PC-3 (cell line): ENCODE measurements around the gene CEACAM6. TPM values are rescaled to one million over a fixed set of nuclear protein-coding genes. Genes with fewer than 3 reads are reported as not detected.

ENCODE experiments used
- ATAC-seq: fragments of 200-7000 bp; cut with Tn5 transposase; 2 replicates; pipeline ENCODE4 v1.9.1; 2020; ENCODE audit warnings: mild to moderate bottlenecking, moderate library complexity
- BruUV-seq: library from RNA; stranded (reverse); fragments of 400-500 nt; replicated peaks from 2 replicates; lab custom pipeline; 2021; lab: Mats Ljungman, UMichigan
- CTCF ChIA-PET: fragments of 300-600 bp; sonication (Branson Sonifier 250); formaldehyde crosslinking; loops from one replicate; lab custom pipeline; 2022; ENCODE audit warnings: antibody characterized with exemption; lab: Charles Lee
- POLR2A ChIA-PET: fragments of 300-600 bp; sonication (Branson Sonifier 250); formaldehyde crosslinking; loops from one replicate; lab custom pipeline; 2022; ENCODE audit warnings: antibody characterized with exemption; ENCODE audit not compliant: unreplicated experiment; lab: Charles Lee
- DNase-seq: peaks from one replicate; pipeline ENCODE4 v3.0.0-alpha.2; 2015
- H2AFZ ChIP-seq: fragments of 300-600 bp; sonication (generic); 2 replicates; pipeline ENCODE4 v1.6.0; 2016; ENCODE audit warnings: antibody characterized with exemption, low read length
- H3F3A ChIP-seq: fragments of 300-600 bp; sonication (generic); one replicate; pipeline ENCODE4 v1.6.0; 2017; ENCODE audit warnings: antibody characterized with exemption, low read length, control low read depth, mild to moderate bottlenecking; ENCODE audit not compliant: unreplicated experiment
- H3K27ac ChIP-seq: fragments of 300-600 bp; sonication (generic); 2 replicates; pipeline ENCODE4 v1.5.1; 2016; ENCODE audit warnings: mild to moderate bottlenecking, low read length
- H3K27me3 ChIP-seq: fragments of 300-600 bp; sonication (generic); 2 replicates; pipeline ENCODE4 v1.6.1; 2016; ENCODE audit warnings: low read length, mixed read lengths
- H3K36me3 ChIP-seq: fragments of 300-600 bp; sonication (generic); 2 replicates; pipeline ENCODE4 v1.6.1; 2016; ENCODE audit warnings: low read depth, mixed run types, low read length, mixed read lengths
- H3K4me1 ChIP-seq: fragments of 300-600 bp; sonication (generic); 2 replicates; pipeline ENCODE4 v1.5.1; 2016; ENCODE audit warnings: low read length; ENCODE audit not compliant: insufficient read depth
- H3K4me2 ChIP-seq: fragments of 300-600 bp; sonication (generic); 2 replicates; pipeline ENCODE4 v1.6.0; 2016; ENCODE audit warnings: low read length
- H3K4me3 ChIP-seq: fragments of 300-600 bp; sonication (generic); 2 replicates; pipeline ENCODE4 v1.5.1; 2016; ENCODE audit warnings: mild to moderate bottlenecking, low read length, mixed read lengths
- H3K79me2 ChIP-seq: fragments of 300-600 bp; sonication (generic); 2 replicates; pipeline ENCODE4 v1.6.1; 2017; ENCODE audit warnings: low read length, mixed read lengths
- H3K9ac ChIP-seq: fragments of 300-600 bp; sonication (generic); 2 replicates; pipeline ENCODE4 v1.6.0; 2016; ENCODE audit warnings: mild to moderate bottlenecking, low read length
- H3K9me2 ChIP-seq: fragments of 300-600 bp; sonication (generic); replicated peaks from 2 replicates; pipeline ENCODE4 v1.6.1; 2016; ENCODE audit warnings: mixed run types, low read length, mixed read lengths
- H3K9me3 ChIP-seq: fragments of 300-600 bp; sonication (generic); 2 replicates; pipeline ENCODE4 v1.6.1; 2016; ENCODE audit warnings: low read length, mixed read lengths
- H4K20me1 ChIP-seq: fragments of 300-600 bp; sonication (generic); 2 replicates; pipeline ENCODE4 v1.6.1; 2016; ENCODE audit warnings: low read length, mixed read lengths
- CTCF ChIP-seq: fragments of 300-600 bp; sonication (generic); conservative IDR thresholded peaks from 2 replicates; pipeline ENCODE4 v1.5.1; 2017; ENCODE audit warnings: antibody characterized with exemption, low read depth, mild to moderate bottlenecking, low read length
- EZH2 ChIP-seq: fragments of 300-600 bp; sonication (generic); IDR thresholded peaks from one replicate; pipeline ENCODE4 v1.6.1; 2017; ENCODE audit warnings: antibody characterized with exemption, mild to moderate bottlenecking, low read length; ENCODE audit not compliant: unreplicated experiment
- EZH2phosphoT487 ChIP-seq: fragments of 300-600 bp; sonication (generic); IDR thresholded peaks from 2 replicates; pipeline ENCODE4 v1.6.1; 2018; ENCODE audit warnings: mild to moderate bottlenecking, antibody characterized with exemption, low read length, borderline replicate concordance
- intact Hi-C: fragments of 100-400 bp; cut with micrococcal nuclease; formaldehyde crosslinking; loops from 2 replicates; pipeline ENCODE4 v1.9.0; 2023
- total RNA-seq: library from RNA; depleted of rRNA; stranded (reverse); fragments of >200 nt; gene quantifications from 2 replicates; pipeline ENCODE4 v1.2.3, GENCODE V29; 2014

CEACAM6 gene
- total RNA-seq, 1 experiment from 2014 or later, result 7.1 TPM

GRCh38 chr19:41753159-41753558, 2.2 kb upstream of the CEACAM6 start:
- no peaks in the 10 kb centered on the region for H3K36me3 ChIP-seq
- H2AFZ ChIP-seq, result no peak overlapping the region; the same call in 1 of the 2 replicates
- H3K79me2 ChIP-seq, result no peaks in the 10 kb centered on the region
- H3K9me2 ChIP-seq, result no peaks in the 10 kb centered on the region
- no peak overlapping the region for H3K4me2 ChIP-seq
- no peaks in the 10 kb centered on the region for H4K20me1 ChIP-seq
- peak overlapping the region; percentile 63 for H3K27ac ChIP-seq
- intact Hi-C loops, result loop anchor here (1.0 to 2.0 kb wide), 2 partner anchors 32 to 68 kb away; no protein-coding TSS in a partner anchor
- ATAC-seq, result peak; percentile 57; the same call in 1 of the 2 replicates
- H3K9ac ChIP-seq, result peak overlapping the region; percentile 27
- H3F3A ChIP-seq, result no peaks in the 10 kb centered on the region
- H3K4me3 ChIP-seq, result no peak overlapping the region
- TF ChIP-seq CTCF, result peak; percentile 84
- TF ChIP-seq EZH2, result no peak
- TF ChIP-seq EZH2phosphoT487, result no peak
- peaks cover 35% of the 10 kb centered on the region for H3K4me1 ChIP-seq
- BruUV-seq, result no TSS peak
- ChIA-PET POLR2A (no interaction called here), CTCF (interaction anchor here (0.6 to 1.7 kb wide), 11 partner anchors 17 to 947 kb away, joined by 3 to 26 read pairs (median 4); no protein-coding TSS in a partner anchor)
- no peaks in the 10 kb centered on the region for H3K9me3 ChIP-seq
- DNase-seq, result peak; percentile 69
- no peaks in the 10 kb centered on the region for H3K27me3 ChIP-seq

GRCh38 chr19:41753936-41754529, 1.3 kb upstream of the CEACAM6 start:
- DNase-seq (peak; percentile 69), ATAC-seq (peak; percentile 61)
- POLR2A ChIA-PET, result no interaction called here
- Histone ChIP-seq H3K9ac (peak overlapping the region; percentile 27), H3K4me1 (peaks cover 38% of the 10 kb centered on the region), H3K9me2 (no peaks in the 10 kb centered on the region), H2AFZ (no peak overlapping the region; the same call in 1 of the 2 replicates), H3K79me2 (no peaks in the 10 kb centered on the region), H3K27ac (peak overlapping the region; percentile 63), H3F3A (no peaks in the 10 kb centered on the region), H4K20me1 (no peaks in the 10 kb centered on the region), H3K36me3 (no peaks in the 10 kb centered on the region), H3K9me3 (no peaks in the 10 kb centered on the region), H3K4me3 (no peak overlapping the region), H3K4me2 (no peak overlapping the region), H3K27me3 (no peaks in the 10 kb centered on the region)
- TF ChIP-seq CTCF, result peak; percentile 71
- no peak for TF ChIP-seq EZH2
- TF ChIP-seq EZH2phosphoT487, result no peak
- intact Hi-C loops, result loop anchor here (1.0 to 2.0 kb wide), 3 partner anchors 21 to 67 kb away; no protein-coding TSS in a partner anchor
- CTCF ChIA-PET, result interaction anchor here (0.7 to 1.7 kb wide), 8 partner anchors 16 to 83 kb away, joined by 3 to 26 read pairs (median 6); no protein-coding TSS in a partner anchor
- TSS peak; percentile 89 for BruUV-seq

- peak; percentile 48 for ATAC-seq
- ChIA-PET CTCF (no interaction called here), POLR2A (interaction anchor here (0.6 kb wide), 1 partner anchor 47 kb away, joined by 6 read pairs; no protein-coding TSS in a partner anchor)
- no peaks in the 10 kb centered on the region for H3K27me3 ChIP-seq
- DNase-seq, result peak; percentile 62
- H3K79me2 ChIP-seq, result no peaks in the 10 kb centered on the region
- TF ChIP-seq EZH2phosphoT487 (no peak), CTCF (no peak), EZH2 (no peak)
- peak overlapping the region; percentile 27; the same call in 1 of the 2 replicates for H3K9ac ChIP-seq
- H3K4me2 ChIP-seq, result no peak overlapping the region
- no peak overlapping the region for H3K4me3 ChIP-seq
- no peak overlapping the region for H2AFZ ChIP-seq
- intact Hi-C loops, result no loop called here
- H3K9me2 ChIP-seq, result no peaks in the 10 kb centered on the region
- no peaks in the 10 kb centered on the region for H3F3A ChIP-seq
- H3K9me3 ChIP-seq, result no peaks in the 10 kb centered on the region
- no peaks in the 10 kb centered on the region for H3K36me3 ChIP-seq
- peaks cover 39% of the 10 kb centered on the region for H3K4me1 ChIP-seq
- no TSS peak for BruUV-seq
- no peaks in the 10 kb centered on the region for H4K20me1 ChIP-seq
- peak overlapping the region; percentile 52 for H3K27ac ChIP-seq
These were observed 3.5 kb downstream of the CEACAM6 start for GRCh38 chr19:41758846-41759245.
